ENCODE measurements around the gene RIOK3.

- no peak for TF ChIP-seq CTCF (conservative IDR thresholded peaks at IDR 0.05 in 1 of 2, IDR thresholded peaks at IDR 0.05 in 1 of 2; ENCODE audit: extremely low read depth in 1 of 2, insufficient read depth in 1 of 2, low read depth in 1 of 2, low read length in 2 of 2)
- TF ChIP-seq EZH2 (IDR thresholded peaks at IDR 0.05; ENCODE audit: borderline replicate concordance, low read length), result no peak
These were observed 49.8 kb upstream of the RIOK3 start for GRCh38 chr18:23403310-23403709.

All from mammary epithelial cell (primary cell).